Pericardium fibroblast (primary cell): ENCODE measurements around the gene CARD10. TPM values are rescaled to one million over a fixed set of nuclear protein-coding genes. Genes with fewer than 3 reads are reported as not detected.

Experiments used
- total RNA-seq: library from RNA; depleted of rRNA; stranded (reverse); fragments of >200 nt; gene quantifications from 2 replicates; pipeline ENCODE4 v1.2.3, GENCODE V29; 2015

CARD10 gene, protein sequence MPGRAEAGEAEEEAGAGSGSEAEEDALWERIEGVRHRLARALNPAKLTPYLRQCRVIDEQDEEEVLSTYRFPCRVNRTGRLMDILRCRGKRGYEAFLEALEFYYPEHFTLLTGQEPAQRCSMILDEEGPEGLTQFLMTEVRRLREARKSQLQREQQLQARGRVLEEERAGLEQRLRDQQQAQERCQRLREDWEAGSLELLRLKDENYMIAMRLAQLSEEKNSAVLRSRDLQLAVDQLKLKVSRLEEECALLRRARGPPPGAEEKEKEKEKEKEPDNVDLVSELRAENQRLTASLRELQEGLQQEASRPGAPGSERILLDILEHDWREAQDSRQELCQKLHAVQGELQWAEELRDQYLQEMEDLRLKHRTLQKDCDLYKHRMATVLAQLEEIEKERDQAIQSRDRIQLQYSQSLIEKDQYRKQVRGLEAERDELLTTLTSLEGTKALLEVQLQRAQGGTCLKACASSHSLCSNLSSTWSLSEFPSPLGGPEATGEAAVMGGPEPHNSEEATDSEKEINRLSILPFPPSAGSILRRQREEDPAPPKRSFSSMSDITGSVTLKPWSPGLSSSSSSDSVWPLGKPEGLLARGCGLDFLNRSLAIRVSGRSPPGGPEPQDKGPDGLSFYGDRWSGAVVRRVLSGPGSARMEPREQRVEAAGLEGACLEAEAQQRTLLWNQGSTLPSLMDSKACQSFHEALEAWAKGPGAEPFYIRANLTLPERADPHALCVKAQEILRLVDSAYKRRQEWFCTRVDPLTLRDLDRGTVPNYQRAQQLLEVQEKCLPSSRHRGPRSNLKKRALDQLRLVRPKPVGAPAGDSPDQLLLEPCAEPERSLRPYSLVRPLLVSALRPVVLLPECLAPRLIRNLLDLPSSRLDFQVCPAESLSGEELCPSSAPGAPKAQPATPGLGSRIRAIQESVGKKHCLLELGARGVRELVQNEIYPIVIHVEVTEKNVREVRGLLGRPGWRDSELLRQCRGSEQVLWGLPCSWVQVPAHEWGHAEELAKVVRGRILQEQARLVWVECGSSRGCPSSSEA
- 5.6 and 9.1 TPM in 2 replicates for total RNA-seq

GRCh38 chr22:37519268-37520195 is at the start of gene CARD10:
CARD10 (minus strand) TSS chr22:37519415; CDS start chr22:37519200, 215 bp downstream.

GRCh38 chr22:37559901-37560607 is 40.8 kb upstream of the CARD10 start, which contains the start of gene CDC42EP1:
CDC42EP1 (plus strand) TSS chr22:37560480; CDS start chr22:37566350, 5,870 bp downstream.

DNA sequence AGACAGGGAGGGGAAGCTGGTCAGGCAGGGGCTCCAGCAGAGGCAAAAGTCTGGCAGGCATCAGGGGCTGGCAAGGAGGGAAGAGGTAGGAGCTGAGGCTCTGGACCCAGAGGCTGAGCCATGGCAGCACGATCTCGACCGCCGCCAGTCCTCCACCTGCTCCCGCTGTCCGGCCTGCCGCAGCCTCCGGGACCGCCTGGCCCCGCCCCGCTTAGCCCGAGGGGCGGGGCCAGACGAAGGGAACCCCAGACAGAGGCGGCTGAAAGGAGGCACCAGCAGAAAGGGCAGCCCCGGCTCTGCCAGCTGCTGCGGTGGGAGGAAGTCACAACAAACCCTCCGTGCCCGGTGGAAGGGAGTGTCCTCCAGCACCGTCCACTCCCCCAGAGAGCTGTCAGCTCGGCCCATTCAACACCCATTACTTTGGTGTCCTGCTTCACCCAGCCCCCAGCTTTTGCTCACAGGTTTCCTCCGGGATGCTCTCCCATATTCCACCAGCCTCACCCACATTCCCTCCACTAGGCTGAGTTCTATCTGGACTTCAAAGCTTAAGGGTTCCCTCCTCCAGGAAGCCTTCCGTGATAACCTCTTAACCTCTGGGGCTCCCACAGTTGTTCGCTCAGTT is 32.9 kb downstream of the CARD10 start, which contains the start of gene MFNG:
TSS of gene MFNG (minus strand) at position 161 of the 622 bp plus-strand sequence. CDS start 207 bp downstream, outside the sequence.

Other genes with a start within 250 kb of the CARD10 start
- not detected in 2 replicates for gene CYTH4, start 236.9 kb downstream of the CARD10 start, total RNA-seq
- gene ELFN2, start 91.9 kb downstream of the CARD10 start, total RNA-seq = 0.23 and 0.60 TPM in 2 replicates
- gene MFNG, start 33.0 kb downstream of the CARD10 start, total RNA-seq = not detected in 2 replicates
- gene CDC42EP1, start 41.1 kb upstream of the CARD10 start, total RNA-seq = 118 and 169 TPM in 2 replicates
- gene LGALS2, start 60.7 kb upstream of the CARD10 start, total RNA-seq = 0.58 TPM in 1 of 2 replicates, not detected in the other
- gene GGA1, start 89.4 kb upstream of the CARD10 start, total RNA-seq = 27.5 and 30.8 TPM in 2 replicates
- 16.1 and 18.7 TPM in 2 replicates for gene SH3BP1, start 120.3 kb upstream of the CARD10 start, total RNA-seq
- 12.9 and 17.4 TPM in 2 replicates for gene PDXP, start 139.3 kb upstream of the CARD10 start, total RNA-seq
- 4,461 and 4,473 TPM in 2 replicates for gene LGALS1, start 156.2 kb upstream of the CARD10 start, total RNA-seq
- gene NOL12, start 166.9 kb upstream of the CARD10 start, total RNA-seq = 8.6 and 14.6 TPM in 2 replicates
- gene TRIOBP, start 177.6 kb upstream of the CARD10 start, total RNA-seq = 157 and 214 TPM in 2 replicates